H1 (cell line): ENCODE results near the gene THADA. TPM values are rescaled to one million over a fixed set of nuclear protein-coding genes. Genes with fewer than 3 reads are reported as not detected.

ENCODE experiments used
- CTCF ChIA-PET: fragments of 300-600 bp; sonication (Branson Sonifier 250); formaldehyde crosslinking; loops from one replicate; lab custom pipeline; 2021; ENCODE audit not compliant: partially characterized antibody; lab: Charles Lee
- POLR2A ChIA-PET: fragments of 300-600 bp; sonication (Branson Sonifier 250); formaldehyde crosslinking; loops from one replicate; lab custom pipeline; 2021; ENCODE audit warnings: inconsistent platforms; ENCODE audit not compliant: partially characterized antibody; lab: Charles Lee
- DNase-seq, 2 experiments: peaks; one replicate each; pipeline versions ENCODE4 v3.0.0 to v3.0.0-alpha.2; 2010 to 2022; ENCODE audit warnings: low spot score in 2 of 2, low read depth in 1 of 2, mixed read lengths in 1 of 2
- FAIRE-seq: peaks from 2 replicates; lab custom pipeline; 2011; peaks lifted over from hg19 to GRCh38; lab: Jason Lieb, UNC
- H2AFZ ChIP-seq: 2 replicates; pipeline ENCODE4 v1.8.1; 2012; ENCODE audit warnings: low read length, inconsistent platforms
- H2AK5ac ChIP-seq: 2 replicates; pipeline ENCODE4 v1.6.1; 2013; ENCODE audit warnings: low read depth, low read length
- H2BK120ac ChIP-seq: replicated peaks from 2 replicates; pipeline ENCODE3; 2013; ENCODE audit warnings: low read depth, low read length, inconsistent platforms
- H2BK12ac ChIP-seq: 2 replicates; pipeline ENCODE4 v1.6.1; 2013; ENCODE audit warnings: low read depth, low read length
- H2BK15ac ChIP-seq: 2 replicates; pipeline ENCODE4 v1.6.1; 2013; ENCODE audit warnings: low read length
- H2BK20ac ChIP-seq: 2 replicates; pipeline ENCODE4 v1.6.1; 2013; ENCODE audit warnings: low read length
- H2BK5ac ChIP-seq: 2 replicates; pipeline ENCODE4 v1.6.1; 2013; ENCODE audit warnings: low read depth, low read length
- H3K14ac ChIP-seq: 2 replicates; pipeline ENCODE4 v1.6.1; 2013; ENCODE audit warnings: inconsistent platforms; ENCODE audit not compliant: insufficient read length
- H3K18ac ChIP-seq: 2 replicates; pipeline ENCODE4 v1.6.1; 2013; ENCODE audit warnings: low read length; ENCODE audit errors: extremely low read depth
- H3K23ac ChIP-seq: 2 replicates; pipeline ENCODE4 v1.6.1; 2013; ENCODE audit warnings: inconsistent platforms; ENCODE audit not compliant: insufficient read length
- H3K23me2 ChIP-seq: 2 replicates; pipeline ENCODE4 v1.6.1; 2013; ENCODE audit warnings: low read depth, low read length
- H3K27ac ChIP-seq: 2 replicates; pipeline ENCODE4 v1.6.1; 2011; ENCODE audit warnings: low read depth, low read length, inconsistent platforms
- H3K27me3 ChIP-seq, 4 experiments: replicated peaks in 1 of 4; 1 replicate in 1 of 4; 2 replicates in 3 of 4; pipeline versions ENCODE4 v1.6.1 to v1.8.1; 2011 to 2013; ENCODE audit warnings: low read length in 3 of 4, mild to moderate bottlenecking in 3 of 4, inconsistent platforms in 2 of 4, mixed read lengths in 2 of 4, moderate library complexity in 1 of 4; ENCODE audit not compliant: control insufficient read depth in 3 of 4, insufficient read depth in 3 of 4; ENCODE audit errors: extremely low read depth in 1 of 4
- H3K36me3 ChIP-seq, 4 experiments: 2 replicates each; pipeline versions ENCODE4 v1.6.1 to v1.8.1; 2011 to 2013; ENCODE audit warnings: mild to moderate bottlenecking in 4 of 4, low read length in 3 of 4, moderate library complexity in 2 of 4, control low read depth in 1 of 4, inconsistent platforms in 1 of 4; ENCODE audit not compliant: insufficient read depth in 4 of 4, control insufficient read depth in 2 of 4
- H3K4ac ChIP-seq: replicated peaks from 2 replicates; pipeline ENCODE3; 2013; ENCODE audit warnings: low read length, low read depth, mixed read lengths, inconsistent platforms; ENCODE audit not compliant: insufficient read length
- H3K4me1 ChIP-seq, 4 experiments: replicated peaks in 1 of 4; 1 replicate in 1 of 4; 2 replicates in 3 of 4; pipeline versions ENCODE4 v1.6.1 to v1.8.1; 2011 to 2013; ENCODE audit warnings: low read length in 3 of 4, inconsistent platforms in 2 of 4, mixed read lengths in 1 of 4; ENCODE audit not compliant: insufficient read depth in 4 of 4, control insufficient read depth in 3 of 4
- H3K4me2 ChIP-seq, 2 experiments: 2 replicates each; pipeline versions ENCODE4 v1.6.1 to v1.8.1; 2011 to 2013; ENCODE audit warnings: low read depth in 2 of 2, low read length in 2 of 2, control low read depth in 1 of 2, inconsistent platforms in 1 of 2, mild to moderate bottlenecking in 1 of 2; ENCODE audit not compliant: insufficient read depth in 1 of 2
- H3K4me3 ChIP-seq, 4 experiments: fragments of 200-600, 300-600 bp in 1 of 4; sonication (generic), shearing (Covaris generic), sonication (Bioruptor Twin) in 1 of 4; 2 replicates each; pipeline versions ENCODE4 v1.5.1 to v1.8.1; 2011 to 2016; ENCODE audit warnings: low read length in 4 of 4, low read depth in 3 of 4, control low read depth in 2 of 4, inconsistent platforms in 2 of 4, mild to moderate bottlenecking in 2 of 4, mixed read lengths in 1 of 4, moderate library complexity in 1 of 4; ENCODE audit not compliant: insufficient read depth in 2 of 4; ENCODE audit errors: extremely low read depth in 1 of 4
- H3K56ac ChIP-seq: replicated peaks from 2 replicates; pipeline ENCODE3; 2013; ENCODE audit warnings: low read depth, mild to moderate bottlenecking, mixed read lengths, low read length, inconsistent platforms; ENCODE audit not compliant: insufficient read length
- H3K79me1 ChIP-seq: 2 replicates; pipeline ENCODE4 v1.6.1; 2013; ENCODE audit warnings: low read depth, low read length, control low read depth
- H3K79me2 ChIP-seq, 2 experiments: 2 replicates each; pipeline versions ENCODE4 v1.6.1 to v1.8.1; 2012 to 2013; ENCODE audit warnings: low read length in 2 of 2, mild to moderate bottlenecking in 2 of 2, inconsistent platforms in 1 of 2; ENCODE audit not compliant: insufficient read depth in 2 of 2, control insufficient read depth in 1 of 2
- H3K9ac ChIP-seq, 4 experiments: replicated peaks in 1 of 4; 1 replicate in 1 of 4; 2 replicates in 3 of 4; pipeline versions ENCODE4 v1.6.1 to v1.8.1; 2011 to 2013; ENCODE audit warnings: low read depth in 3 of 4, low read length in 3 of 4, control low read depth in 2 of 4, mild to moderate bottlenecking in 2 of 4, moderate library complexity in 2 of 4, inconsistent platforms in 1 of 4; ENCODE audit errors: extremely low read depth in 1 of 4
- H3K9me3 ChIP-seq, 2 experiments: 2 replicates each; pipeline versions ENCODE4 v1.6.1 to v1.8.1; 2012 to 2013; ENCODE audit warnings: mild to moderate bottlenecking in 2 of 2, moderate library complexity in 2 of 2, control low read depth in 1 of 2, inconsistent platforms in 1 of 2, low read depth in 1 of 2, low read length in 1 of 2, mixed read lengths in 1 of 2; ENCODE audit not compliant: insufficient read depth in 2 of 2
- H4K20me1 ChIP-seq, 2 experiments: replicated peaks in 1 of 2; 2 replicates each; pipeline versions ENCODE3 to v1.8.1; 2011 to 2013; ENCODE audit warnings: inconsistent platforms in 2 of 2, low read length in 2 of 2, mild to moderate bottlenecking in 1 of 2; ENCODE audit not compliant: insufficient read depth in 2 of 2, control insufficient read depth in 1 of 2
- H4K5ac ChIP-seq: 2 replicates; pipeline ENCODE4 v1.6.1; 2013; ENCODE audit warnings: low read length, low read depth, mixed read lengths, inconsistent platforms; ENCODE audit not compliant: insufficient read length
- H4K8ac ChIP-seq: 2 replicates; pipeline ENCODE4 v1.8.0; 2013; ENCODE audit warnings: mild to moderate bottlenecking, moderate library complexity, low read length, inconsistent platforms; ENCODE audit not compliant: insufficient read depth; ENCODE audit errors: extremely low read depth
- H4K91ac ChIP-seq: replicated peaks from 2 replicates; pipeline ENCODE3; 2013; ENCODE audit warnings: low read length, mixed read lengths, inconsistent platforms; ENCODE audit not compliant: insufficient read length
- ASH2L ChIP-seq: fragments of 200-600, 300-600 bp; sonication (generic); IDR thresholded peaks from one replicate; pipeline ENCODE4 v1.7.1; 2017; ENCODE audit warnings: low read length
- FOSL1 ChIP-seq: IDR thresholded peaks from 2 replicates; pipeline ENCODE4 v1.6.1; 2011; ENCODE audit warnings: mild to moderate bottlenecking, low read depth, low read length, moderate library complexity; ENCODE audit not compliant: insufficient read depth
- GABPA ChIP-seq: IDR thresholded peaks from 2 replicates; pipeline ENCODE4 v1.6.1; 2011; ENCODE audit warnings: mild to moderate bottlenecking, low read length, moderate library complexity, borderline replicate concordance; ENCODE audit not compliant: insufficient read depth
- POLR2AphosphoS5 ChIP-seq: IDR thresholded peaks from 2 replicates; pipeline ENCODE4 v1.6.1; 2011; ENCODE audit warnings: low read depth, low read length
- RXRA ChIP-seq: IDR thresholded peaks from 2 replicates; pipeline ENCODE4 v1.6.1; 2011; ENCODE audit warnings: low read depth, mild to moderate bottlenecking, low read length, moderate library complexity; ENCODE audit not compliant: insufficient read depth
- SAP30 ChIP-seq: fragments of 300-600 bp; sonication (generic); IDR thresholded peaks from 2 replicates; pipeline ENCODE4 v1.7.1; 2012; ENCODE audit warnings: low read length, moderate library complexity, mild to moderate bottlenecking, inconsistent platforms; ENCODE audit not compliant: insufficient read depth, insufficient replicate concordance
- SP4 ChIP-seq: IDR thresholded peaks from 2 replicates; pipeline ENCODE4 v1.6.1; 2012; ENCODE audit warnings: low read length, inconsistent platforms
- TAF1 ChIP-seq: IDR thresholded peaks from 2 replicates; pipeline ENCODE4 v1.6.1; 2011; ENCODE audit warnings: mild to moderate bottlenecking, low read depth, low read length
- YY1 ChIP-seq: IDR thresholded peaks from 2 replicates; pipeline ENCODE4 v1.6.1; 2011; ENCODE audit warnings: low read depth, mild to moderate bottlenecking, low read length
- ZNF274 ChIP-seq: IDR thresholded peaks from 2 replicates; pipeline ENCODE4 v1.7.0; 2012; ENCODE audit warnings: low read length, borderline replicate concordance; ENCODE audit errors: extremely low read depth
- WGBS, 2 experiments: shearing (Covaris generic) in 1 of 2; methylation state at CpG; one replicate each; pipeline versions ENCODE4 v1.1.6 to v1.1.7; 2013 to 2015; ENCODE audit warnings: low lambda C conversion rate in 2 of 2, mixed read lengths in 2 of 2, inconsistent platforms in 1 of 2, low coverage in 1 of 2, missing lambda C conversion rate in 1 of 2; ENCODE audit not compliant: insufficient replicate concordance in 2 of 2, insufficient coverage in 1 of 2, insufficient read length in 1 of 2; ENCODE audit errors: extremely low coverage in 1 of 2, missing lambda C conversion rate in 1 of 2; 5-methylcytosine and 5-hydroxymethylcytosine counted together
- polyA plus RNA-seq, 7 experiments: library from polyadenylated mRNA; depleted of rRNA in 3 of 7; stranded (reverse) in 5 of 7; unstranded in 2 of 7; fragments of >200 nt in 5 of 7; fragments of 200-250 nt in 2 of 7; gene quantifications; 1 replicate in 5 of 7; 2 replicates in 1 of 7; 4 replicates in 1 of 7; pipeline versions ENCODE4 v1.2.1 to v1.2.3, GENCODE V29; 2011 to 2013; ENCODE audit warnings: missing spikeins in 2 of 7, mixed read lengths in 2 of 7
- total RNA-seq: library from RNA; stranded (reverse); fragmentation: NEBNext Ultra II Directional; extraction: Animal tissue kit (Norgen Biotek cat#: 25700); gene quantifications from 2 replicates; pipeline ENCODE4 v1.2.1, GENCODE V29; 2021

Gene THADA
- total and polyA plus RNA-seq, 2 of the 8 experiments (the other 6 are each of a cell fraction or from before 2014, with no cell fraction given): 22.4 to 26.8 TPM

DNA sequence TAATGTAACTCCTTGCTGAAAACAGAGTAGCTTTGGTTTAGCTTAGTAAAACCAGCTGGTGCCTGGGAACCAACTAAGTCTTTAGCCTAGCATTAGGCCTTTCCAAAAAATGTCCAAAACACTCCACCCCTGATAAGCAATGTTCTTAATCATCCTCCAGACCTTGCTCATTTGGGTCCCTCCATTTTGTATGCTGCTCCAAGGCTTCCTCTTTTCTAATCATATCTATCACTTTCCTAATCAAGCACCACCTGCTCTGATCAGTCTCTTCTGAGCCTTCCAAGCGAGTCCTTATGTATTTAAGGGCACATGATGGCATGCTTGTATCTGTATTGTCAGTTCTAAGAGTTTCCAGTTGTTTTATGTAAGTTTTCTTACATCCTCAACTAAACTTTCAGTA lies 23.6 kb downstream of the THADA start:
- H3K27ac ChIP-seq: no peak overlapping the region
- no peak overlapping the region for H4K8ac ChIP-seq
- H3K23me2 ChIP-seq: no peaks in the 10 kb centered on the region
- H3K79me2 ChIP-seq: no peaks in the 10 kb centered on the region
- no peak for DNase-seq
- H3K56ac ChIP-seq: no peak overlapping the region
- no peak overlapping the region for H2BK15ac ChIP-seq
- TF ChIP-seq YY1: no peak
- no peak for TF ChIP-seq TAF1
- TF ChIP-seq POLR2AphosphoS5: no peak
- no peak for TF ChIP-seq GABPA
- no peak for TF ChIP-seq SAP30
- TF ChIP-seq ZNF274: no peak
- no peak for TF ChIP-seq ASH2L
- no peak for TF ChIP-seq FOSL1
- no peak for TF ChIP-seq RXRA
- no peak for TF ChIP-seq SP4
- H2BK20ac ChIP-seq: no peak overlapping the region
- no peak overlapping the region for H3K4ac ChIP-seq
- H3K23ac ChIP-seq: no peak overlapping the region
- H3K14ac ChIP-seq: no peak overlapping the region
- no peak overlapping the region for H3K9ac ChIP-seq
- CTCF ChIA-PET: interaction anchor here (1.3 kb wide), 1 partner anchor 15 kb away, joined by 3 read pairs; no protein-coding TSS in a partner anchor
- no peak overlapping the region for H2BK120ac ChIP-seq
- H4K20me1 ChIP-seq: peaks cover 0 to 2% of the 10 kb centered on the region in 2 experiments
- no peak overlapping the region for H2BK12ac ChIP-seq
- 92% methylated on average over 1 of the region's 1 CpG; no CpG with 5 or more reads in 1 of the 2 experiments for WGBS, 2 experiments
- no peak overlapping the region for H3K4me3 ChIP-seq
- no peaks in the 10 kb centered on the region for H3K9me3 ChIP-seq
- H4K91ac ChIP-seq: no peak overlapping the region
- H3K4me2 ChIP-seq: no peak overlapping the region
- no peak overlapping the region for H2AFZ ChIP-seq
- peaks cover 16 to 46% (median 27%) of the 10 kb centered on the region in 4 experiments for H3K36me3 ChIP-seq
- no peaks in the 10 kb centered on the region for H3K4me1 ChIP-seq
- POLR2A ChIA-PET: no interaction called here
- no peak overlapping the region for H2BK5ac ChIP-seq
- H3K79me1 ChIP-seq: no peaks in the 10 kb centered on the region
- FAIRE-seq: no peak
- no peak overlapping the region for H4K5ac ChIP-seq
- H2AK5ac ChIP-seq: no peak overlapping the region
- no peak overlapping the region for H3K18ac ChIP-seq
- no peaks in the 10 kb centered on the region for H3K27me3 ChIP-seq
